ENCODE measurements around the gene CHMP5.

CHMP5 gene

GRCh38 chr9:33232815-33233214, 32.0 kb upstream of the CHMP5 start:
- Mint-ChIP-seq H3K4me3 (no peak overlapping the region), H3K27me3 (peaks cover 18 to 19% of the 10 kb centered on the region in 2 donors), H3K27ac (no peak overlapping the region), H3K9me3 (no peaks in the 10 kb centered on the region), H3K4me1 (ENCODE audit: low read depth in 2 of 2) (peaks cover 0 to 5% of the 10 kb centered on the region in 2 donors), H3K36me3 (ENCODE audit: insufficient read depth) (peaks cover 3% of the 10 kb centered on the region)
- ATAC-seq (replicated peaks) = no peak
- no peak for DNase-seq

- Mint-ChIP-seq H3K9me3 (no peaks in the 10 kb centered on the region), H3K27ac (no peak overlapping the region), H3K36me3 (ENCODE audit: insufficient read depth) (peaks cover 3% of the 10 kb centered on the region), H3K4me3 (no peak overlapping the region), H3K27me3 (peaks cover 18 to 19% of the 10 kb centered on the region in 2 donors), H3K4me1 (ENCODE audit: low read depth in 2 of 2) (peaks cover 0 to 5% of the 10 kb centered on the region in 2 donors)
- ATAC-seq (replicated peaks) (no peak), DNase-seq (no peak)
Observed at GRCh38 chr9:33233626-33234342, 31.1 kb upstream of the CHMP5 start.

GRCh38 chr9:33234511-33235467, 30.1 kb upstream of the CHMP5 start:
- Mint-ChIP-seq H3K4me1 (ENCODE audit: low read depth in 2 of 2) (peaks cover 0 to 5% of the 10 kb centered on the region in 2 donors), H3K9me3 (no peaks in the 10 kb centered on the region), H3K27me3 (peaks cover 18 to 19% of the 10 kb centered on the region in 2 donors), H3K27ac (no peak overlapping the region), H3K4me3 (no peak overlapping the region), H3K36me3 (ENCODE audit: insufficient read depth) (peaks cover 3% of the 10 kb centered on the region)
- ATAC-seq (replicated peaks) (no peak), DNase-seq (no peak)

- peaks cover 0 to 5% of the 10 kb centered on the region in 2 donors for H3K4me1 Mint-ChIP-seq (ENCODE audit: low read depth in 2 of 2)
Observed at GRCh38 chr9:33236571-33236970, 28.3 kb upstream of the CHMP5 start.

GRCh38 chr9:33239921-33240320, 24.9 kb upstream of the CHMP5 start, which contains the start of gene SPINK4:
Gene SPINK4, plus strand, starts transcription at chr9:33240167. Its CDS starts 42 bp downstream, at chr9:33240209.
- DNase-seq (no peak), ATAC-seq (replicated peaks) (no peak)
- H3K9me3 Mint-ChIP-seq = no peaks in the 10 kb centered on the region
- H3K4me1 Mint-ChIP-seq (ENCODE audit: low read depth in 2 of 2) = no peaks in the 10 kb centered on the region
- no peak within 1 kb of the TSS for H3K27ac Mint-ChIP-seq
- H3K27me3 Mint-ChIP-seq = peaks cover 20 to 27% of the 10 kb centered on the region in 2 donors
- no peak within 1 kb of the TSS for H3K4me3 Mint-ChIP-seq
- H3K36me3 Mint-ChIP-seq (ENCODE audit: insufficient read depth) = peaks cover 15% of the 10 kb centered on the region

More at GRCh38 chr9:33236571-33236970, 28.3 kb upstream of the CHMP5 start:
- peaks cover 6% of the 10 kb centered on the region for H3K36me3 Mint-ChIP-seq (ENCODE audit: insufficient read depth)
- H3K27me3 Mint-ChIP-seq = peaks cover 18 to 26% of the 10 kb centered on the region in 2 donors
- ATAC-seq (replicated peaks) (no peak), DNase-seq (no peak)
- no peak overlapping the region for H3K27ac Mint-ChIP-seq
- no peaks in the 10 kb centered on the region for H3K9me3 Mint-ChIP-seq
- no peak overlapping the region for H3K4me3 Mint-ChIP-seq

GRCh38 chr9:33241298-33241697, 23.6 kb upstream of the CHMP5 start:
- Mint-ChIP-seq H3K4me3 (no peak overlapping the region), H3K36me3 (ENCODE audit: insufficient read depth) (peaks cover 13% of the 10 kb centered on the region), H3K9me3 (no peaks in the 10 kb centered on the region), H3K27me3 (peaks cover 11 to 16% of the 10 kb centered on the region in 2 donors), H3K27ac (no peak overlapping the region), H3K4me1 (ENCODE audit: low read depth in 2 of 2) (no peaks in the 10 kb centered on the region)
- ATAC-seq (replicated peaks) = no peak
- DNase-seq = no peak

GRCh38 chr9:33242609-33243134, 22.2 kb upstream of the CHMP5 start:
- Mint-ChIP-seq H3K27ac (no peak overlapping the region), H3K4me3 (no peak overlapping the region), H3K9me3 (no peaks in the 10 kb centered on the region), H3K36me3 (ENCODE audit: insufficient read depth) (peaks cover 13% of the 10 kb centered on the region), H3K4me1 (ENCODE audit: low read depth in 2 of 2) (no peaks in the 10 kb centered on the region), H3K27me3 (peaks cover 7 to 9% of the 10 kb centered on the region in 2 donors)
- DNase-seq (no peak), ATAC-seq (replicated peaks) (no peak)

GRCh38 chr9:33244137-33244784, 20.6 kb upstream of the CHMP5 start:
- Mint-ChIP-seq H3K36me3 (ENCODE audit: insufficient read depth) (peaks cover 13% of the 10 kb centered on the region), H3K27me3 (peaks cover 7 to 9% of the 10 kb centered on the region in 2 donors), H3K9me3 (no peaks in the 10 kb centered on the region), H3K4me1 (ENCODE audit: low read depth in 2 of 2) (no peaks in the 10 kb centered on the region), H3K27ac (no peak overlapping the region), H3K4me3 (no peak overlapping the region)
- DNase-seq (no peak), ATAC-seq (replicated peaks) (no peak)

- DNase-seq (no peak), ATAC-seq (replicated peaks) (no peak)
- no peaks in the 10 kb centered on the region for H3K4me1 Mint-ChIP-seq (ENCODE audit: low read depth in 2 of 2)
- H3K4me3 Mint-ChIP-seq = no peak overlapping the region
- no peak overlapping the region for H3K27ac Mint-ChIP-seq
- H3K27me3 Mint-ChIP-seq = peaks cover 7 to 9% of the 10 kb centered on the region in 2 donors
- H3K36me3 Mint-ChIP-seq (ENCODE audit: insufficient read depth) = peaks cover 13% of the 10 kb centered on the region
- H3K9me3 Mint-ChIP-seq = no peaks in the 10 kb centered on the region
Observed at GRCh38 chr9:33245341-33245740, 19.5 kb upstream of the CHMP5 start.

GRCh38 chr9:33246269-33246860, 18.5 kb upstream of the CHMP5 start:
- no peaks in the 10 kb centered on the region for H3K9me3 Mint-ChIP-seq
- H3K4me3 Mint-ChIP-seq = no peak overlapping the region
- ATAC-seq (replicated peaks) = no peak
- peaks cover 11% of the 10 kb centered on the region for H3K36me3 Mint-ChIP-seq (ENCODE audit: insufficient read depth)
- DNase-seq = no peak
- H3K27me3 Mint-ChIP-seq = peaks cover 0 to 9% of the 10 kb centered on the region in 2 donors
- H3K4me1 Mint-ChIP-seq (ENCODE audit: low read depth in 2 of 2) = no peaks in the 10 kb centered on the region
- H3K27ac Mint-ChIP-seq = no peak overlapping the region

- no peaks in the 10 kb centered on the region for H3K27me3 Mint-ChIP-seq
- DNase-seq (no peak), ATAC-seq (replicated peaks) (no peak)
- H3K9me3 Mint-ChIP-seq = no peaks in the 10 kb centered on the region
- no peak overlapping the region for H3K4me3 Mint-ChIP-seq
- H3K27ac Mint-ChIP-seq = peak overlapping the region in 1 of 2 donors; percentile 21
- H3K36me3 Mint-ChIP-seq (ENCODE audit: insufficient read depth) = peaks cover 19% of the 10 kb centered on the region
- H3K4me1 Mint-ChIP-seq (ENCODE audit: low read depth in 2 of 2) = no peaks in the 10 kb centered on the region
Observed at GRCh38 chr9:33248606-33249005, 16.2 kb upstream of the CHMP5 start.

- Mint-ChIP-seq H3K36me3 (ENCODE audit: insufficient read depth) (peaks cover 21% of the 10 kb centered on the region), H3K4me3 (no peak overlapping the region), H3K4me1 (ENCODE audit: low read depth in 2 of 2) (no peaks in the 10 kb centered on the region), H3K27me3 (no peaks in the 10 kb centered on the region), H3K27ac (peak overlapping the region in 1 of 2 donors; percentile 76), H3K9me3 (no peaks in the 10 kb centered on the region)
- ATAC-seq (replicated peaks) (no peak), DNase-seq (no peak)
Observed at GRCh38 chr9:33249087-33249658, 15.7 kb upstream of the CHMP5 start.
